GM18873 (cell line): ENCODE data around the gene PRCP.
"Not testable (repeated sequence)": the region's sequence is repeated elsewhere in the genome, so short reads cannot be mapped to it uniquely, and the experiment has no call there.

Source experiments
- ATAC-seq: cut with Tn5 transposase; IDR thresholded peaks from one replicate; pipeline ENCODE4 v1.9.1; 2021; ENCODE audit warnings: mild to moderate bottlenecking, moderate library complexity, moderate number of reproducible peaks; ENCODE audit not compliant: unreplicated experiment, low FRiP score

PRCP gene

DNA sequence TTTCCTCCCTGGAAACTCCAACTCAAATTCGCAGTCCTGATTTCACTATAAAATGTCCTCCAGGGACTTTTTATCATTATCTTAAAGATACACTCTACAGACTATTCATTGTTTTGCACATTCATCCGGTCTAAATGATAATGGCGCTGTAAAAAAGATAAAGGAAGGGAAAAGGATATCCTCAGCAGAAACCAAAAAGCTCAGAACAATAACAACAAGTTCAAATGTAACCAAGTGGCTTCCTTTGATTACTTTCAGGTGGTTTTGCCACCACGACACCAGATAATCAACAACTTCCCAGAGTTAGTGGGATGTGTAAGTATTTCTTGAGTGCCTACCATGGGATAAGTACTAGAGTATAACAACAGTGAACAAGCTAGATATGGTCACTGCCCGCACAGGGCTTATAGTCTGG lies 26.3 kb downstream of the PRCP start:
- ATAC-seq = no peak

- ATAC-seq = no peak
These were observed 27.7 kb downstream of the PRCP start for GRCh38 chr11:82872377-82873150.

GRCh38 chr11:82871646-82872045 lies 28.6 kb downstream of the PRCP start:
- ATAC-seq = no peak

DNA sequence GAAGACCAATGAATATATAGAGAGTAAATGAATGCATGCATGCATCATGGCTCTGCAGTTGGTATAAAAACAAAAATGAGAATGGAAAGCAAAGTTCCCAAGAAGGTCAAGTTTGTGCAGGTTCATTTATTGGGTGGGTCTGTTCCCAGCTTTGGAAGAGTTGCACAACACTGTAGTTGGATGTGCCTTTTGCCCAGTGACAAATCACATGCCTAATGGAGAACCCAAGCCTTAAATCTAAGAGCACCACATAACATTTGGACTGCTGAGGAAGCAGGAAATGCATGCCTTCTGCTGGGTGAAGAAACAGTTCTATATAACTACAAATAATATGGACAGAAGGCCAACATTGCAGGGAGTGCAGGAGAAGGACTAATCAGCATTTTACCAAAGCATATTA lies 30.6 kb downstream of the PRCP start:
- ATAC-seq = no peak

DNA sequence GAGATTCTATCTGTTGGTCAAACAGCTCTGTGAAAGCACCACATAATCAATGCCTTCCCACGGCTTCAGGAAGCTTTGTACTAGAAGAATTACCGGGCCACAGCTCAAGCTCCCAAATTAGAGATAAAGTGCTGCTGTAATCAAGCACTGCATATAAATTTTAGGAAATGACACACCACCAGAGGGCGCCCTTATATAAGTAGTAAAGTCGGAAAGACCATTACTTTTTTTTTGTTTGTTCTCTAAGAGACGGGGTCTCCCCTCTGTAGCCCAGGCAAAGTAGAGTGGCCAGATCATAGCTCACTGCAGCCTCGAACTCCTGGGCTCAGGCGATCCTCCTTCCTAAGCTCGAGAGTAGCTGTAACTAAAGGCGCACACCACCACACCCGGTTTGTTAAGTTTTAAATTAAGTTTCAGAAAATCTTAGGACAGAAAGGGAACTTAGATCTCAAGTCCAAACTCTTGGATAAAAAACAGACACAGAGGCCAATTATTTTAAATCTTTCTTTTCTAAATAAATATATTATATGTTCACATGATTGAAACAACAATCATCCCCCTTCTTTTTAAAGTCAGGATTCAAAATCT lies 32.6 kb downstream of the PRCP start:
- no peak for ATAC-seq

GRCh38 chr11:82865841-82866240 lies 34.4 kb downstream of the PRCP start:
- ATAC-seq = no peak

GRCh38 chr11:82864268-82864667 lies 36.0 kb downstream of the PRCP start:
- no peak for ATAC-seq

GRCh38 chr11:82863209-82863608 lies 37.0 kb downstream of the PRCP start:
- ATAC-seq = no peak

DNA sequence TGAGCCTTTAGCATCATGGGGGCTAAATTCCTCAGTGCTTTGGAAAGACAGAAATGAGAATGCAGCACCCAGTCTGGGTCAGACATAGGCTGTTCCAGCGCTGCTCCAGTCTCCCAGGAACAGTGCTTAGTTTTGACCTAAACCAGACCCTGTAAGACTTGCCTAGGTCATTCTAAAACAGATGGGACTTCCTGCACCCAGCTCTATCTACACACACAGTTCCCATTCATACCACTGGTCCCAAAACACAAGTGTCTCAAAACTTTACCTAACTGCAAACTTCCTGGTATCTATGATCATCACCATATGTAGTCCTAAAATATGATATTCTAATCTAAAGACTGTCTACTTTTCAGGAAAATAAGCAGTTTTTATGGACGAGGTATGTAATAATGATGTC lies 37.9 kb downstream of the PRCP start:
- ATAC-seq = no peak

DNA sequence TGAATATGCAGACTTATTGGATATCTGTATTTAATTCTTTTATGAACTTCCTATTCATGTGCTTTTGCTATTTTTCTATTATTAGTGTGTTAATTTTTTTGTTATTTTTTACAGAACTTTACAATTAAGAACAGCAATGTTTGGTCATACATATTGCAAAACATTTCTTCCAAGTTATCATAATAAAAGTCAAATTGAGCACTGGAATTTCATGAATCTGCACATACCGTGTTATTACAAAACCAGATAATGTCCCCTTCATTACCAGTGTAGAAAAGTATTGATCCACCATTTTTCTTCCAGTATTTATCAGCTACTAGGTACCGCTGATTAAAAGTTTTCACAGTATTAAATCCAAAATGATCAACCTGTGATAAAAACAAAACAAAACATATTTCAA lies 40.5 kb downstream of the PRCP start:
- no peak for ATAC-seq

DNA sequence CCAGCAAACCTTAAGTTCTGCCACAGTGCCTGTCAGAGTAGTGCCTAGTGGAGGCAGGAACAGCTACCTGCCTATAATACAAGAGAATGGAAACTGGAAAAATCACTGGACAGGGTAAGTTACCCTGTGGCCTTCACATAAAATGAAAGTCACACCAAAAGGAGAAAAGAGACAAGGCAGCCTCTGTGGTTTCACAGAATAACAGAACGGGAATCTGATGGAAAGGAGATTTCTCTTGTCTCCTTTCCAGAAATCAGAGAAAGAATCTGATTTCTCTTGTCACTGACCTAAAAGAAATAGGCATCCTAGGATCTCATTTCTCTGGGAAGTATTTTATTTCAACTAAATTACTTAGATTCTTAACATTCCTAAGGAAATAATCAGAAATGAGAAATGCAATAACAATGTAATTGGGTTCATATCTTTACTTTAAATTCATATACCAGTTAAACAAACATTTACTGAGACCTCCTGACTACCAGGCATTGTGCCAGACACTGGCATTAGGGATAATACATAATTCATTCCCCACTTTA lies 41.6 kb downstream of the PRCP start:
- no peak for ATAC-seq

GRCh38 chr11:82858133-82858532 lies 42.1 kb downstream of the PRCP start:
- ATAC-seq = no peak

- no peak for ATAC-seq
These were observed 43.1 kb downstream of the PRCP start for GRCh38 chr11:82857145-82857544.

- no peak for ATAC-seq
These were observed 44.6 kb downstream of the PRCP start for GRCh38 chr11:82855616-82856015.

DNA sequence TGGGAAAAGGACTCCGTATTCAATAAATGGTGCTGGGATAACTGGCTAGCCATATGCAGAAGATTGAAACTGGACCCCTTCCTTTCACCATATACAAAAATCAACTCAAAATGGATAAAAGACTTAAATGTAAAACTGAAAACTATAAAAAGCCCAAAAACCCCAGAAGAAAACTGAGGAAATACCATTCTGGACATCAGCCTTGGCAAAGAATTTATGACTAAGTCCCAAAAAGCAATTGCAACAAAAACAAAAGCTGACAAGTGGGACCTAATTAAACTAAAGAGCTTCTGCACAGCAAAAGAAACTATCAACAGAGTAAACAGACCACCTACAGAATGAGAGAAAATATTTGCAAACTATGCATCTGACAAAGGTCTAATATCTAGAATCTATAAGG lies 45.3 kb downstream of the PRCP start:
- ATAC-seq = not testable (repeated sequence)

GRCh38 chr11:82854242-82854641 lies 46.0 kb downstream of the PRCP start:
- no peak for ATAC-seq

DNA sequence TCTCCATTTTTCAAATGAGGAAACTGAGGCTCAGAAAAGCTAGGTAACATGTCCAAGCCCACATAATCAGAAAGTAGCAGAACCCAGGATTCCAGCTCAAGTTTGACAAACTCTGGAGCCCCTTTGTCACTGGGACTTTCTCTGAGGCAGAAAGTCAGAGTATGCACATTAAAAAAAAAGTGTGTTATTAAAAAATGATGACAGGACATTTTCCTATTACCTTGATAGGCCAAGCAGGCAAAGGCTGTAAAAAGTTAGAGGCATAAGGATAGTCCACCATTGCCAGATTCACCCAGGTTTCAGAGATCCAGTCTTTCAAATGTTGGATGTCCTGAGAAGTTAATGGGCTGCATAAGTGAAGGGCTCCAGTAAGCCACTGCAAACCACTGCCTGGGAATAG lies 51.4 kb downstream of the PRCP start:
- no peak for ATAC-seq

GRCh38 chr11:82845356-82846353 lies 54.6 kb downstream of the PRCP start:
- no peak for ATAC-seq

DNA sequence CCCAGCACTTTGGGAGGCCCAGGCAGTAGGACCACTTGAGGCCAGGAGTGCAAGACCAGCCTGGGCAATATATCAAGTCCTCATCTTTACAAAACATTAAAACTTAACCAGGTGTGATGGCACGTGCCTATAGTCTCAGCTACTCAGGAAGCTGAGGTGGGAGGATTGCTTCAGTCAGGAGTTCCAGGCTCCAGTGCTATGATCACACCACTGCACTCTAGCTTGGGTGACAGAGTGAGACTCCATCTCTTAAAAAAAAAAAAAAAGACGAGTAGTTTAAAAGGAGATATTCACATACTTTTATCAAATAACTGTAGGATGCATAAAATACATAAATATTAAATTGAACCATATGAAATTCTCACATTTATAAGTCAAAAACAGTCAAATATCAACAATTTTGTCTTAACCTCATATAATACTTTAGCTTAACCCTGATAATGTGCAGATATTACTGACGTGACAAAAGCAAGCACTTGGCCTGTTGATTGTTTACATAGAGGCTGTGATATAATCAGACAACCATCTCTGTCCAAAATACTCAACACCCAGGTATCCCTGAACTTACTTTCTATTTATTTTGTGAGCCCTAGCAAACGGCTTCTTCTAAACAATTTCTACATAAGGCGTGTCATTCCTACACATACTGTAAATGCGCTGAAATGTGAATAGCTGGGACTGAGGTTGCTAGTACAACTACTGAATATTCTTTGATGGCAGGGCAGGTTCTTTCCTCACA lies 57.0 kb downstream of the PRCP start:
- ATAC-seq = no peak

DNA sequence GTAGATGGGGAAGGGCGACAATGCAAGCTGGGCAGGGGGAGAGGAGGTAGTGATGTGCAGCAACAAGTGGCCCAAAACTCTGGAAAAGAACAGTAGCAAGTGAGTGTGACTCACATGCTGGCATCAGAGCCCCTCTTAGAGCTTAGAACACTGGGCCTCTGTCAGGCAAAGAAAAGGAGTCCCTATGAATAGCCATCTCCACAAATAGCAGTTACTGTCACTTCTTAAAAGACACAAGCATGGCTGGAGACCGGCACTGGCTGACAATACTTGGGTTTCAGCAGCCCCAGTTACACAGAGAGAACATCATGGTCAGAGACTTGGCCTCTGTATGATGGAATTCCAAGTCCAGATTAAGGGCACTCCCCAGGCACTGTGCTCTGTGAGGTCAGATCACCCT lies 58.2 kb downstream of the PRCP start:
- ATAC-seq = no peak
